Measurements from ENCODE around the gene INPP1. TPM values are rescaled to one million over a fixed set of nuclear protein-coding genes. Genes with fewer than 3 reads are reported as not detected.

Gene INPP1
- total and polyA plus RNA-seq, 2 of the 8 experiments (the other 6 are each of a cell fraction or from before 2014, with no cell fraction given), result 0.88 to 3.0 TPM

DNA sequence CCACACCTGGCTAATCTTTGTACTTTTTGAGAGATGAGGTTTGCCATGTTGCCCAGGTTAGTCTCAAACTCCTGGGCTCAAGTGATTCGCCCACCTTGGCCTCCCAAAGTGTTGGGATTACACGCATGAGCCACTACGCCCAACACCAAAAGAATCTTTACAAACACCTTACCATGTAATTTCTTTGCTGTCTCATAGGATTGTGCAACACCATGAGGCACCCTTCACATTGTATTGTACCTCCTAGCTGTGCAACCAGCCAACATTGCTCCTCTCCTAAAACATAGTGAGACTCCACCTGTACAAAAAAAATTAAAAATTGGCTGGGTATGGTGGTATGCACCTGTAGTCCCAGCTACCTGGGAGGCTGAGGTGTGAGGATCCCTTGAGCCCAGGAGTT lies 61.7 kb downstream of the INPP1 start (continued):
- TF ChIP-seq, protein P1, sequence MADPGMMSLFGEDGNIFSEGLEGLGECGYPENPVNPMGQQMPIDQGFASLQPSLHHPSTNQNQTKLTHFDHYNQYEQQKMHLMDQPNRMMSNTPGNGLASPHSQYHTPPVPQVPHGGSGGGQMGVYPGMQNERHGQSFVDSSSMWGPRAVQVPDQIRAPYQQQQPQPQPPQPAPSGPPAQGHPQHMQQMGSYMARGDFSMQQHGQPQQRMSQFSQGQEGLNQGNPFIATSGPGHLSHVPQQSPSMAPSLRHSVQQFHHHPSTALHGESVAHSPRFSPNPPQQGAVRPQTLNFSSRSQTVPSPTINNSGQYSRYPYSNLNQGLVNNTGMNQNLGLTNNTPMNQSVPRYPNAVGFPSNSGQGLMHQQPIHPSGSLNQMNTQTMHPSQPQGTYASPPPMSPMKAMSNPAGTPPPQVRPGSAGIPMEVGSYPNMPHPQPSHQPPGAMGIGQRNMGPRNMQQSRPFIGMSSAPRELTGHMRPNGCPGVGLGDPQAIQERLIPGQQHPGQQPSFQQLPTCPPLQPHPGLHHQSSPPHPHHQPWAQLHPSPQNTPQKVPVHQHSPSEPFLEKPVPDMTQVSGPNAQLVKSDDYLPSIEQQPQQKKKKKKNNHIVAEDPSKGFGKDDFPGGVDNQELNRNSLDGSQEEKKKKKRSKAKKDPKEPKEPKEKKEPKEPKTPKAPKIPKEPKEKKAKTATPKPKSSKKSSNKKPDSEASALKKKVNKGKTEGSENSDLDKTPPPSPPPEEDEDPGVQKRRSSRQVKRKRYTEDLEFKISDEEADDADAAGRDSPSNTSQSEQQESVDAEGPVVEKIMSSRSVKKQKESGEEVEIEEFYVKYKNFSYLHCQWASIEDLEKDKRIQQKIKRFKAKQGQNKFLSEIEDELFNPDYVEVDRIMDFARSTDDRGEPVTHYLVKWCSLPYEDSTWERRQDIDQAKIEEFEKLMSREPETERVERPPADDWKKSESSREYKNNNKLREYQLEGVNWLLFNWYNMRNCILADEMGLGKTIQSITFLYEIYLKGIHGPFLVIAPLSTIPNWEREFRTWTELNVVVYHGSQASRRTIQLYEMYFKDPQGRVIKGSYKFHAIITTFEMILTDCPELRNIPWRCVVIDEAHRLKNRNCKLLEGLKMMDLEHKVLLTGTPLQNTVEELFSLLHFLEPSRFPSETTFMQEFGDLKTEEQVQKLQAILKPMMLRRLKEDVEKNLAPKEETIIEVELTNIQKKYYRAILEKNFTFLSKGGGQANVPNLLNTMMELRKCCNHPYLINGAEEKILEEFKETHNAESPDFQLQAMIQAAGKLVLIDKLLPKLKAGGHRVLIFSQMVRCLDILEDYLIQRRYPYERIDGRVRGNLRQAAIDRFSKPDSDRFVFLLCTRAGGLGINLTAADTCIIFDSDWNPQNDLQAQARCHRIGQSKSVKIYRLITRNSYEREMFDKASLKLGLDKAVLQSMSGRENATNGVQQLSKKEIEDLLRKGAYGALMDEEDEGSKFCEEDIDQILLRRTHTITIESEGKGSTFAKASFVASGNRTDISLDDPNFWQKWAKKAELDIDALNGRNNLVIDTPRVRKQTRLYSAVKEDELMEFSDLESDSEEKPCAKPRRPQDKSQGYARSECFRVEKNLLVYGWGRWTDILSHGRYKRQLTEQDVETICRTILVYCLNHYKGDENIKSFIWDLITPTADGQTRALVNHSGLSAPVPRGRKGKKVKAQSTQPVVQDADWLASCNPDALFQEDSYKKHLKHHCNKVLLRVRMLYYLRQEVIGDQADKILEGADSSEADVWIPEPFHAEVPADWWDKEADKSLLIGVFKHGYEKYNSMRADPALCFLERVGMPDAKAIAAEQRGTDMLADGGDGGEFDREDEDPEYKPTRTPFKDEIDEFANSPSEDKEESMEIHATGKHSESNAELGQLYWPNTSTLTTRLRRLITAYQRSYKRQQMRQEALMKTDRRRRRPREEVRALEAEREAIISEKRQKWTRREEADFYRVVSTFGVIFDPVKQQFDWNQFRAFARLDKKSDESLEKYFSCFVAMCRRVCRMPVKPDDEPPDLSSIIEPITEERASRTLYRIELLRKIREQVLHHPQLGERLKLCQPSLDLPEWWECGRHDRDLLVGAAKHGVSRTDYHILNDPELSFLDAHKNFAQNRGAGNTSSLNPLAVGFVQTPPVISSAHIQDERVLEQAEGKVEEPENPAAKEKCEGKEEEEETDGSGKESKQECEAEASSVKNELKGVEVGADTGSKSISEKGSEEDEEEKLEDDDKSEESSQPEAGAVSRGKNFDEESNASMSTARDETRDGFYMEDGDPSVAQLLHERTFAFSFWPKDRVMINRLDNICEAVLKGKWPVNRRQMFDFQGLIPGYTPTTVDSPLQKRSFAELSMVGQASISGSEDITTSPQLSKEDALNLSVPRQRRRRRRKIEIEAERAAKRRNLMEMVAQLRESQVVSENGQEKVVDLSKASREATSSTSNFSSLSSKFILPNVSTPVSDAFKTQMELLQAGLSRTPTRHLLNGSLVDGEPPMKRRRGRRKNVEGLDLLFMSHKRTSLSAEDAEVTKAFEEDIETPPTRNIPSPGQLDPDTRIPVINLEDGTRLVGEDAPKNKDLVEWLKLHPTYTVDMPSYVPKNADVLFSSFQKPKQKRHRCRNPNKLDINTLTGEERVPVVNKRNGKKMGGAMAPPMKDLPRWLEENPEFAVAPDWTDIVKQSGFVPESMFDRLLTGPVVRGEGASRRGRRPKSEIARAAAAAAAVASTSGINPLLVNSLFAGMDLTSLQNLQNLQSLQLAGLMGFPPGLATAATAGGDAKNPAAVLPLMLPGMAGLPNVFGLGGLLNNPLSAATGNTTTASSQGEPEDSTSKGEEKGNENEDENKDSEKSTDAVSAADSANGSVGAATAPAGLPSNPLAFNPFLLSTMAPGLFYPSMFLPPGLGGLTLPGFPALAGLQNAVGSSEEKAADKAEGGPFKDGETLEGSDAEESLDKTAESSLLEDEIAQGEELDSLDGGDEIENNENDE (IDR thresholded peaks at IDR 0.05; ENCODE audit: insufficient replicate concordance, low read length), result no peak
- TF ChIP-seq NANOG (IDR thresholded peaks at IDR 0.05; ENCODE audit: insufficient read depth, low read depth, low read length, poor library complexity, severe bottlenecking) (no peak), RFX5 (IDR thresholded peaks at IDR 0.05; ENCODE audit: borderline replicate concordance, low read depth, low read length) (no peak), TBP (IDR thresholded peaks at IDR 0.05; ENCODE audit: low read depth, low read length) (no peak), CBX5 (IDR thresholded peaks at IDR 0.05; ENCODE audit: low read depth, low read length) (no peak), EP300 (IDR thresholded peaks at IDR 0.05; ENCODE audit: borderline replicate concordance in 1 of 2, low read depth in 2 of 2, low read length in 2 of 2) (no peak)

Data from H1 (cell line).